ENCODE measurements around the gene CYP3A7. TPM values are rescaled to one million over a fixed set of nuclear protein-coding genes. Genes with fewer than 3 reads are reported as not detected.

CYP3A7 gene
- total and polyA plus RNA-seq, 2 of the 13 experiments (the other 11 are each of a cell fraction or from before 2014, with no cell fraction given) = 5.8 to 6.4 TPM

DNA sequence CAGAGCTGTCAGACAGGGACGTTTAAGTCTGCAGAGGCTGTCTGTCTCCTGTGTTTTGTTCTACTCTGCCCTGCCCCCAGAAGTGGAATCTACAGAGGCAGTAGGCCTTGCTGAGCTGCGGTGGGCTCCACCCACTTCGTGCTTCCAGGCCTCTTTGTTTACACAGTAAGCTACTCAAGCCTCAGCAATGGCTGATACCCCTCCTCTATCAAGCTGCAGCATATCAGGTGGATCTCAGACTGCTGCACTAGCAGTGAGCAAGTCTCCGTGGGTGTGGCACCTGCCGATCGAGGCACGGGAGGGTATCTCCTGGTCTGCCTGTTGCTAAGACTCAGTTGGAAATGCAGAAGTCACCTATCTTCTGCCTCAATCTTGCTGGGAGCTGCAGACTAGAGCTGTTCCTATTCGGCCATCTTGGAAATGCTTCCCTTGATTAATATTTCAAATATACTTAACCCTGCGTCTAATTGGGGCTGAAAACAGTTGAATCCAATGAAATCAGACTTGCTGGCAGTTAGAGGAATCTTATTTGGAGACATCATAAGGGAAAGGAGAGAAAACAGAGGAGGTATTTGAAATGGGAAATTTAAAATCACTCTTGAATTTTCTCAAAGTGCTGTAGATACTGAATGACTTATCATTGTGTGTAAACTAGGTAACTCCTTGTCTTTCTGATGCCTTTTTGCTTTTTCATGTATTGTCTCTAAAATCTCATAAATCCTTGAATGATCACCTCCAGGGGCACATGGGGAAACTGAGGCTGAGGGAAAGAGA, 41.4 kb downstream of the CYP3A7 start (continued):
- TF ChIP-seq, protein P1, sequence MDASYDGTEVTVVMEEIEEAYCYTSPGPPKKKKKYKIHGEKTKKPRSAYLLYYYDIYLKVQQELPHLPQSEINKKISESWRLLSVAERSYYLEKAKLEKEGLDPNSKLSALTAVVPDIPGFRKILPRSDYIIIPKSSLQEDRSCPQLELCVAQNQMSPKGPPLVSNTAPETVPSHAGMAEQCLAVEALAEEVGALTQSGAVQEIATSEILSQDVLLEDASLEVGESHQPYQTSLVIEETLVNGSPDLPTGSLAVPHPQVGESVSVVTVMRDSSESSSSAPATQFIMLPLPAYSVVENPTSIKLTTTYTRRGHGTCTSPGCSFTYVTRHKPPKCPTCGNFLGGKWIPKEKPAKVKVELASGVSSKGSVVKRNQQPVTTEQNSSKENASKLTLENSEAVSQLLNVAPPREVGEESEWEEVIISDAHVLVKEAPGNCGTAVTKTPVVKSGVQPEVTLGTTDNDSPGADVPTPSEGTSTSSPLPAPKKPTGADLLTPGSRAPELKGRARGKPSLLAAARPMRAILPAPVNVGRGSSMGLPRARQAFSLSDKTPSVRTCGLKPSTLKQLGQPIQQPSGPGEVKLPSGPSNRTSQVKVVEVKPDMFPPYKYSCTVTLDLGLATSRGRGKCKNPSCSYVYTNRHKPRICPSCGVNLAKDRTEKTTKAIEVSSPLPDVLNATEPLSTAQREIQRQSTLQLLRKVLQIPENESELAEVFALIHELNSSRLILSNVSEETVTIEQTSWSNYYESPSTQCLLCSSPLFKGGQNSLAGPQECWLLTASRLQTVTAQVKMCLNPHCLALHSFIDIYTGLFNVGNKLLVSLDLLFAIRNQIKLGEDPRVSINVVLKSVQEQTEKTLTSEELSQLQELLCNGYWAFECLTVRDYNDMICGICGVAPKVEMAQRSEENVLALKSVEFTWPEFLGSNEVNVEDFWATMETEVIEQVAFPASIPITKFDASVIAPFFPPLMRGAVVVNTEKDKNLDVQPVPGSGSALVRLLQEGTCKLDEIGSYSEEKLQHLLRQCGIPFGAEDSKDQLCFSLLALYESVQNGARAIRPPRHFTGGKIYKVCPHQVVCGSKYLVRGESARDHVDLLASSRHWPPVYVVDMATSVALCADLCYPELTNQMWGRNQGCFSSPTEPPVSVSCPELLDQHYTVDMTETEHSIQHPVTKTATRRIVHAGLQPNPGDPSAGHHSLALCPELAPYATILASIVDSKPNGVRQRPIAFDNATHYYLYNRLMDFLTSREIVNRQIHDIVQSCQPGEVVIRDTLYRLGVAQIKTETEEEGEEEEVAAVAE (CRISPR knock-in tag; IDR thresholded peaks at IDR 0.05; ENCODE audit: borderline replicate concordance) = peak; percentile 69; the same call in 1 of the 2 replicates
- TF ChIP-seq SMARCC2 (IDR thresholded peaks at IDR 0.05) (no peak), ZNF549 (CRISPR knock-in tag; IDR thresholded peaks at IDR 0.05) (no peak), ZNF430 (CRISPR knock-in tag; IDR thresholded peaks at IDR 0.05) (peak; percentile 67), NCOA5 (CRISPR knock-in tag; IDR thresholded peaks at IDR 0.05) (no peak), TCF12 (IDR thresholded peaks at IDR 0.05) (no peak), TCF12 (CRISPR knock-in tag; IDR thresholded peaks at IDR 0.05) (0 out of 2 replicates have a peak, but pooled peaks have one; percentile 24), ZNF432 (CRISPR knock-in tag; IDR thresholded peaks at IDR 0.05; ENCODE audit: borderline replicate concordance) (no peak), SMAD9 (CRISPR knock-in tag; IDR thresholded peaks at IDR 0.05) (no peak), ZSCAN31 (CRISPR knock-in tag; IDR thresholded peaks at IDR 0.05; ENCODE audit: low read depth) (peak; percentile 56; the same call in 1 of the 2 replicates), ATF1 (CRISPR knock-in tag; IDR thresholded peaks at IDR 0.05) (no peak), ZNF644 (CRISPR knock-in tag; IDR thresholded peaks at IDR 0.05; ENCODE audit: low read depth) (peak; percentile 34; the same call in 1 of the 2 replicates)
- TF ChIP-seq, protein P2, sequence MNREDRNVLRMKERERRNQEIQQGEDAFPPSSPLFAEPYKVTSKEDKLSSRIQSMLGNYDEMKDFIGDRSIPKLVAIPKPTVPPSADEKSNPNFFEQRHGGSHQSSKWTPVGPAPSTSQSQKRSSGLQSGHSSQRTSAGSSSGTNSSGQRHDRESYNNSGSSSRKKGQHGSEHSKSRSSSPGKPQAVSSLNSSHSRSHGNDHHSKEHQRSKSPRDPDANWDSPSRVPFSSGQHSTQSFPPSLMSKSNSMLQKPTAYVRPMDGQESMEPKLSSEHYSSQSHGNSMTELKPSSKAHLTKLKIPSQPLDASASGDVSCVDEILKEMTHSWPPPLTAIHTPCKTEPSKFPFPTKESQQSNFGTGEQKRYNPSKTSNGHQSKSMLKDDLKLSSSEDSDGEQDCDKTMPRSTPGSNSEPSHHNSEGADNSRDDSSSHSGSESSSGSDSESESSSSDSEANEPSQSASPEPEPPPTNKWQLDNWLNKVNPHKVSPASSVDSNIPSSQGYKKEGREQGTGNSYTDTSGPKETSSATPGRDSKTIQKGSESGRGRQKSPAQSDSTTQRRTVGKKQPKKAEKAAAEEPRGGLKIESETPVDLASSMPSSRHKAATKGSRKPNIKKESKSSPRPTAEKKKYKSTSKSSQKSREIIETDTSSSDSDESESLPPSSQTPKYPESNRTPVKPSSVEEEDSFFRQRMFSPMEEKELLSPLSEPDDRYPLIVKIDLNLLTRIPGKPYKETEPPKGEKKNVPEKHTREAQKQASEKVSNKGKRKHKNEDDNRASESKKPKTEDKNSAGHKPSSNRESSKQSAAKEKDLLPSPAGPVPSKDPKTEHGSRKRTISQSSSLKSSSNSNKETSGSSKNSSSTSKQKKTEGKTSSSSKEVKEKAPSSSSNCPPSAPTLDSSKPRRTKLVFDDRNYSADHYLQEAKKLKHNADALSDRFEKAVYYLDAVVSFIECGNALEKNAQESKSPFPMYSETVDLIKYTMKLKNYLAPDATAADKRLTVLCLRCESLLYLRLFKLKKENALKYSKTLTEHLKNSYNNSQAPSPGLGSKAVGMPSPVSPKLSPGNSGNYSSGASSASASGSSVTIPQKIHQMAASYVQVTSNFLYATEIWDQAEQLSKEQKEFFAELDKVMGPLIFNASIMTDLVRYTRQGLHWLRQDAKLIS (CRISPR knock-in tag; IDR thresholded peaks at IDR 0.05) = 0 out of 2 replicates have a peak, but pooled peaks have one; percentile 72
- TF ChIP-seq, protein P3, sequence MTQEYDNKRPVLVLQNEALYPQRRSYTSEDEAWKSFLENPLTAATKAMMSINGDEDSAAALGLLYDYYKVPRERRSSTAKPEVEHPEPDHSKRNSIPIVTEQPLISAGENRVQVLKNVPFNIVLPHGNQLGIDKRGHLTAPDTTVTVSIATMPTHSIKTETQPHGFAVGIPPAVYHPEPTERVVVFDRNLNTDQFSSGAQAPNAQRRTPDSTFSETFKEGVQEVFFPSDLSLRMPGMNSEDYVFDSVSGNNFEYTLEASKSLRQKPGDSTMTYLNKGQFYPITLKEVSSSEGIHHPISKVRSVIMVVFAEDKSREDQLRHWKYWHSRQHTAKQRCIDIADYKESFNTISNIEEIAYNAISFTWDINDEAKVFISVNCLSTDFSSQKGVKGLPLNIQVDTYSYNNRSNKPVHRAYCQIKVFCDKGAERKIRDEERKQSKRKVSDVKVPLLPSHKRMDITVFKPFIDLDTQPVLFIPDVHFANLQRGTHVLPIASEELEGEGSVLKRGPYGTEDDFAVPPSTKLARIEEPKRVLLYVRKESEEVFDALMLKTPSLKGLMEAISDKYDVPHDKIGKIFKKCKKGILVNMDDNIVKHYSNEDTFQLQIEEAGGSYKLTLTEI (CRISPR knock-in tag; conservative IDR thresholded peaks at IDR 0.05) = no peak
